ENCODE data around the gene DDX39B.
"Not testable (repeated sequence)": the region's sequence is repeated elsewhere in the genome, so short reads cannot be mapped to it uniquely, and the experiment has no call there.

The DDX39B gene

DNA sequence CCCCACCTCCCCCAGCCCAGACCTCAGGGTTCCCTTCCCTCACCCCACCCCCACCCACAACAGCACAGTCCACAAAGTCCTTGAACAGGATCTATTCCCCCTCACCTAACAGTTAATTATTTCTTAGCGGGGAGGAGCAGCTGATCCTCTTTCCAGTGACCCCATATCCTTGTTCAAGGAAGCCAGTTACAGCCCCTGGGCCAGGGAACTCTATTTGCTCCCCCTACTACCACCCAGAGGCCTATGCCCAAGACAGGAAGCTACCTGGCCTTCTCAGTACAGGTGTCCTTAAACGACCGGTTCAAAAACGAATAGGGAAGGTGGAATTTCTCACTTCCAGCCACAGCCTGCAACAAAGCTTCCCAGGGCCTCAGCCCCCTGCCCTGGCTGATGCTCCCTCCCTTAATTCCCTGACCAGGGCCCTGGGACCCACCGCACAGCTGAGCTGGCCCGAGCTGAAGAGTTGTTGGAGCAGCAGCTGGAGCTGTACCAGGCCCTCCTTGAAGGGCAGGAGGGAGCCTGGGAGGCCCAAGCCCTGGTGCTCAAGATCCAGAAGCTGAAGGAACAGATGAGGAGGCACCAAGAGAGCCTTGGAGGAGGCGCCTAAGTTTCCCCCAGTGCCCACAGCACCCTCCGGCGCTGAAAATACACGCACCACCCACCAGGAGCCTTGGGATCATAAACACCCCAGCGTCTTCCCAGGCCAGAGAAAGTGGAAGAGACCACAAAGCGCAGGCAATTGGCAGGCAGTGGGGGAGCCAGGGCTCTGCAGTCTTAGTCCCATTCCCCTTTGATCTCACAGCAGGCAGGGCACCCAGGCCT, 12.3 kb downstream of the DDX39B start:
- no peak for DNase-seq (ENCODE audit: low read depth, low spot score)

DNA sequence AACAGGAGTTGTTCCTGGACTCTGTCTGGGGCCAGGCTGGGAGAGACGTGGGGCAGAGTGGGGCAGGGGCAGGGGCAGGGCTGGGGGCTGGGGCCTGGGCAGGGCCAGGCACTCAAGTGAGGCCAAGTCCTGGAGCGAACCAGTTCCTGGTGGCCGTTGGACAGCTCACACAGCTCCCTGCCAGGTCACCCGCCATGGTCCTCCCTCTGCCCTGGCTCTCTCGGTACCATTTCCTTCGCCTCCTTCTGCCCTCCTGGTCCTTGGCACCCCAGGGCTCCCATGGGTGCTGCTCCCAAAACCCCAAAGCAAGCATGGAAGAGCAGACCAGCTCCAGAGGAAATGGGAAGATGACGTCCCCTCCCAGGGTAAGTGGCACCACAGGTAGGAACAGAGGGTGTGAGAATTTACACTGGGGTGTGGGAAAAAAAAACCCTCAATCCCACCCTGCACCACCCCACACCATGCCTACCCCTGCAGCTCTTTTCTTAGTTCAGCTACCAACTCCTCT, 12.9 kb downstream of the DDX39B start, which contains the start of gene MCCD1:
TSS of gene MCCD1 (plus strand) at position 142 of the 508 bp plus-strand sequence. CDS start at position 195, 53 bp downstream.
- no peak for DNase-seq (ENCODE audit: low read depth, low spot score)

DNA sequence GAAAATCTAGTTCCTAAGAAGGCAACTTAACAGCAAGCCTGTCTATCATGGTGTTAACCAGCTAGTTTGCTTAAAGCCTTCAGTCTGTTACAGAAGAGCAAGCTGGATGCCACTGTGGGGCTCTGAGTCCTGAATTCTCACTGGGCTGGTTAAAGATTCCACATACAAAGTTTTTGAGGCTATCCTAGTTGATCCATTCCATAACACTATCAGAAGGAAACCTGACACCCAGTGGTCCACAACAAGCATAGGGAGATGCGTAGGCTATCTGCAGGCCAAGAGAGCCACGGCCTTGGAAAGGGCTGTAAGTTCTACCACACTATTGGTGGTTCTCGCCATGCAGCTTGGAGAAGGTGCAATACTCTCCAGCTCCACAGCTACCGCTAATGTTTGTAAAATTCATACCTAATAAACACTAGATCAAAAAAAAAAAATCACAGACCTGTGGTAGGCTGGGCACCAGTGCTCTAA, 13.5 kb downstream of the DDX39B start:
- DNase-seq (ENCODE audit: low read depth, low spot score) = no peak

DNA sequence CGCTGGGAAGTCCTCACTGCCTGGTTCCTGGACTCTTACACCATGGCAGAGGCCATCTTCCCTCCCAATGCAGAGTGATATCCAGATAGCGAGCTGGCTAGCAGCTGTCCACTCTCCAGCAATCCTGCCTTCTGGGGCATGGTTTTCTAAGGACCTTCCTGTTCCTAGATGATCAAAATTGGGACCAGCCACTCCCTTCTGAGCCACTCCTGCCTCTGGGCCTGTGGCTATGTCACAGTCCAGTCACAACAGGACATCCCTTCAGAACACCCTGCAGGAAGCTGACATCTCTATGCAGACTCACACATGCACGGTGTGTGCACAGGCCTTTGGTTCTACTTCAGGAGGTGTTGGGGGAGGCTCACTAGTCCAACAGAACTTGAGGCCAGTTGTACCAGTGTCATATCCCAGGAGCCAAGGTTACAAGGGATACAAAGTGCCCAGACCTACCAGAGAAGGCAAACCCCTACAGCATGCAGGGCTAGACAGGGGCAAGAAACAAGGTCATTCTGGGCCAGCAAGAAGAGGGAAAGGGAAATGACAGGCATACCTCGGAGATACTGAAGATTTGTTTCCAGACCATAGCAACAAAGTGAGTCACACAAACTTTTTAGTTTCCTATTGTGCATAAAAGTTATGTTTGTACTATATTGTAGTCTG, 15.7 kb downstream of the DDX39B start:
- DNase-seq (ENCODE audit: low read depth, low spot score) = no peak

DNA sequence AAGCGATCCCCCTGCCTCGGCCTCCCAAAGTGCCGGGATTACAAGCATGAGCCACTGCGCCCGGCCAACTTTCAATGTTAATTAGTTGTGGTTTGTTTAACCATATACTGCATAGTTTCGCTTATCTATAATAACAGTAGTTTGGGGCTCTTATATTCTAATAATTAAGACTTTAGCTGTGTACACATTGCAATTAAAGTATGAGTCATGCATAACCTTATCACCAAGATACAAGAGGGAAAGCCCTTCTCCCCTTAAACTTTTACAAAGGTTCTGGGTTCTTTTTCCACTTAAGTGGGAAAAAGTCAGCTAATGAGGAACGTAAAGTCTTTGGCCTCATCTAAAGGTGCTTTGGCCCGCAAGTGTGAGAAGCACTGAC, 16.3 kb downstream of the DDX39B start:
- DNase-seq (ENCODE audit: low read depth, low spot score) = no peak

DNA sequence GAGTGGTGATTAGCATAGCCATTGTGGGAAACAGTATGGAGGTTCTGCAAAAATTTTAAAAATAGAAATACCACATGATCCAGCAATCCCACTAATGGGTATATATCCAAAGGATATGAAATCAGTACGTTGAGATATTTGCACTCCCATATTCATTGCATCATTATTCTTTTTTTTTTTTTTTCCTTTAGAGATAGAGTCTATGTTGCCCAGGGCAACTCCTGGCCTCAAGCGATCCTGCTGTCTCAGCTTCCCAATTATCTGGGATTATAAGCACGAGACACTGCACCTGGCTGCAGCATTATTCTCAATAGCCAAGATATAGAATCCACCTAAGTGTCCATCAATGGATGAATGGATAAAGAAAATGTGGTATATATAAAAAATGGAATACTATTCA, 20.0 kb downstream of the DDX39B start:
- no peak for DNase-seq (ENCODE audit: low read depth, low spot score)

DNA sequence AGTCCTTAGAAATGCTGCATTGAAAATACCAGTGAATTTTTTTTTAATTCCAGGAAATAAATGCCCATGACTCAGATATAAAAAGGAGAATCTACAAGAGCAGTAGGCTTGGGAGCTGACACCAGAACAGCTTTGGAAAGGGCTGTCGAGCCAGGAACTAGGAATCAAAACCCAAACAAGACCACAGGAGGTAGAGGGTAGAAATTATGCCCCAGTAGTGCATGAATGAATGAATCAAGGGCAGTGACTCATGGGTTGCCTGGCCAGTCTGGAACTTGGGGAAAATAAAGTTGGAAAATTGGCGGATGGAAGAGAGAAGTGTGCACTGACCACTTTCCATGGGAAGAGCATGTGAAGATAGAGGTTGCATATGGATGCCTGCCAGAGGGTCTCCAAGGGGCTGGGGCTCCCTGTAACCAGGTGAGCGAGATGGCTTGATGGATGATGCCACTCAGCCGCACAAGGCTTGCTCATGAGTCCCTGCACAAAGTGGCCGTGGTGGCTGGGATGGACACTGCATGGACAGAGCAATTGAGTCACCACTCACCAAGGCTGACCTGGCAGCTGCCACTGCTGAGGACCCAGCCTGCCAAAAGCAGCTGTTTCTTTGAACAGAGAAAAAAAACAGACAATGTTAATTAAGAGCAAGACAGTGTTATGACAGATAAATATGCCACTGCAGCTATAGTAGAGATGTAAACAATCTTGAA, 28.2 kb downstream of the DDX39B start:
- no peak for DNase-seq (ENCODE audit: low read depth, low spot score)

DNA sequence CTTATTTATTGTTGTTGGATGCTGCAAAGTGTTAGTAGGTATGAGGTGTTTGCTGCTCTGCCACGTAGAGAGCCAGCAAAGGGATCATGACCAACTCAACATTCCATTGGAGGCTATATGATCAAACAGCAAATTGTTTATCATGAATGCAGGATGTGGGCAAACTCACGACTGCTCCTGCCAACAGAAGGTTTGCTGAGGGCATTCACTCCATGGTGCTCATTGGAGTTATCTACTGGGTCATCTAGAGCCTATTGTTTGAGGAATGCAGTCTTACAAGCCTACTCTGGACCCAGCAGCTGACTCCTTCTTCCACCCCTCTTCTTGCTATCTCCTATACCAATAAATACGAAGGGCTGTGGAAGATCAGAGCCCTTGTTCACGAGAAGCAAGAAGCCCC, 31.8 kb downstream of the DDX39B start:
- no peak for DNase-seq (ENCODE audit: low read depth, low spot score)

DNA sequence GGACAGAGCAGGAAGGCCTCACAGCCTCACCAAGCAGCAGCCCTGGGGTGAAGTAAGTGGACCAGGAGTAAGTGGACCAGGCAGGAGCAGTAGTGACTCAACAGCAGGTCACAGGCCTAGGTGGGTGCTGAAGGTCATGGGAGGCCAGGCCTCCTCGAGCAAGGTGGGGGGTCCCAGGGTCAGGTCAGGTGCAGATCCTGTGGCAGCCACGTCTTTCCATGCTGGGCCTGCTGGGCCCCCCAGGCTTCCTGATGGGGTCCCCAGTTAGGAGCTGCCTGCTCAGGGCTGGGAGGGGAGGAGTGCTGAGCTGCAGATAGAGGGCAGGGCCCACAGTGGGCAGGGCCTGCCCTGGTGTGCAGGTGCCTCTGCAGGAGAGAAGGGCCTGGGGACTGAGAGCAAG, 32.8 kb downstream of the DDX39B start:
- not testable (repeated sequence) for DNase-seq (ENCODE audit: low read depth, low spot score)

DNA sequence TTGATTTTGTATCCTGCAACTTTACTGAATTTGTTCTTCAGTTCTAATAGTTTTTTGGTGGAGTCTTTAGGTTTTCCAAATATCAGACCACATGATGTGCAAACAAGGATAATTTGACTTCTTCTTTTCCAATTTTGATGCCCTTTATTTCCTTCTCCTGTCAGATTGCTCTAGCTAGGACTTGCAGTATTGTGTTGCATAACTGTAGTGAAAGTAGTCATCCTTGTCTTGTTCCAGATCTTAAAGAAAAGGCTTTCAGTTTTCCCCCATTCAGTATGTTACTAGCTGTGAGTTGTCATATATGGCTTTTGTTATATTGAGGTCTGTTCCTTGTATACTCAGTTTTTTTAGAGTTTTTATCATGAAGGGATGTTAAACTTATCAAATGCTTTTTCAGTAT, 39.2 kb downstream of the DDX39B start:
- no peak for DNase-seq (ENCODE audit: low read depth, low spot score)

DNA sequence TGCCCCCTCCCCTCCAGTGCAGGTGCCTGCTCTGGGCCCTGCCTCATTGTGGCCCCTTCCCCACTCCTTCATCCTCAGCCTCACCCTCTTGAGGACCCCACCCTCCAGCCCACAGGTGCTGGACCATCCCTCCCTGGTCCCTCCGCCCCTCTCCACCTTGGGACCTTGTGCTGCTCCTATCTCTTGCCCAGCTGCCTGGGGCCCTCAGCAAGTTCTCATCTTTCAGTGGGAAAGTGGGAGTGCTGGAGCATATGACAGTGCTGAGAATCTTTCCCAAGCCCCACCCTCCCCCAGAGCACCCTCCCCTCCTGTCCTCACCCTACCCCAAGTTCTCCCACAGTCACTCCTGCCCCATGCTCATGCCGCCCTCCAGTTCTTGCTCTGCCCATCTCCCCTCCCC, 42.2 kb downstream of the DDX39B start:
- not testable (repeated sequence) for DNase-seq (ENCODE audit: low read depth, low spot score)

DNA sequence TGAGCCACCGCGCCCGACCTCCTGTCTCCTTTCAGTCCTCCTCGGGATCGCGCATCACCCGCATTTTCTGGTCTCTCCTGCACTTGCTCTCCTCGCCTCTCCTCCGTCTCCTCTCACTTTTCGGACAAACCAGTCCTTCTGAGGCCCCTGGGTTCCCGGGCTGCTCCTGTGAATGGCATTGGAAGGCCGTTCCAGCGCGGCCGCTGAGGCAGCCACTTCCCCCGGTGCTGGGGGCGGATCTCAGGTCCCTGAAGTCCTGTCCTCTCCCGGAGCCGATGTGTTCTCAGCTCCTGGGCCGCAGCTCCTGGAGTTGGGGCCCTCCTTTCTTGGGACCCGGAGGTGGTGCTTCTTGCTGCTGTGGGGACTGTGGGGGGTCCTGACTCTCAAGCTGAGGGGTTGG, 43.1 kb downstream of the DDX39B start:
- no peak for DNase-seq (ENCODE audit: low read depth, low spot score)

DNA sequence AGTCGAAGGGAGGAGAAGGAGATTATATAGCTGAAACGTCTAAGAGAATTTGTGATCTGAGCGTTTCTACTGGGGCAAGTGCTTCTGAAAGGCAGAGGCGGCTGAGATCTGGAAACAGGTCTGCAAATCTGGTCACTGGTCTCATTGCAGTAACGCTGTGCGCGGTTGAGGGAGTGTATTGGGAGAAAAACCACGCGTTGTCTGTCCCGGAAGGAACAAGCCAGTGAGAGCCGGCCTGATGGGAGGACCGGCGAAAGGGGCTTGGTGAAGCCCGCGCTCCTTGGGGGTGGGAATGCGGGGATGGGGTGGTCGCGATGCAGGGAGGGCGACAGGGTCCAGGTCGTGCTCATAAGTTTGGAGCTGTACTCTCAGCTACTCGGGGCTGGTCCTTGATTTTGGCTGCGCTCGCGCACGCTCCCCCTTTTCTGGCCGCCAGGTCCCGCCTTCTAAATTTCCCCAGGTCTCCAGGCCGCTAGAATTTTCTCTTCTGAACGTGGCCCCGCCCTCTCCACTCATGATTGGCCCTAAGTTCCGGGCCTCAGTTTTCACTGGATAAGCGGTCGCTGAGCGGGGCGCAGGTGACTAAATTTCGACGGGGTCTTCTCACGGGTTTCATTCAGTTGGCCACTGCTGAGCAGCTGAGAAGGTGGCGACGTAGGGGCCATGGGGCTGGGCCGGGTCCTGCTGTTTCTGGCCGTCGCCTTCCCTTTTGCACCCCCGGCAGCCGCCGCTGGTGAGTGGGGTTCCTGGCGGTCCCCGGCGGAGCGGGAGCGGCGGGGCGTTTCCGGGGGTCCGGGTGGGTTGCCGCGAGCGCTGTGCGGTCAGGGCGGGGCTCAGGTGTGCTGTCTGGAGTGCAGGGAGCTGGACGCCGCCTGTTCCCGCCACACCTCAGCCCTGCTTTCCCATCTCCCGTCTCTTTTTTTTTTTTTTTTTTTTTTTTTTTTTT, 44.0 kb downstream of the DDX39B start, which contains the start of gene MICB:
TSS of gene MICB (plus strand) at position 615 of the 946 bp plus-strand sequence. CDS start at position 664, 49 bp downstream.
- DNase-seq (ENCODE audit: low read depth, low spot score) = peak; percentile 89

DNA sequence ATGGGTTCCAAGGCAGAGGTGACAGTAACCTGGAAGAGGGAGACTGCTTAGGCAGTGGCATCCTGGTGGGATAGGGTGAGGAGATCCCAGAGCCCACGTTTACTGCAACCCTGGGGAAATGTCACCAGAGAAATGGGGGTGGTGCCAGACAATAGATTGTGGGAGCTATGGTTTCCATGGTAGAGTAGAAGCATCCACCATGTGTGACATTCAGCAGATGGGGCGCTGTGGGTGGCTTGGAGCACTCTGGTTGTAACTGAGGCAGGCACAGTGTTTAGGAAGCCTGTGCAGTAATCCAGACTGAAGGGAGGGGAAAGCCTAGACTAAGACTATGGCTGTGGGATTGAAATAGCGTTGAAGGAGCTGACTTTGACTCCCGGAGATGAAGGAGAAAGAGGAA, 45.0 kb downstream of the DDX39B start:
- not testable (repeated sequence) for DNase-seq (ENCODE audit: low read depth, low spot score)

DNA sequence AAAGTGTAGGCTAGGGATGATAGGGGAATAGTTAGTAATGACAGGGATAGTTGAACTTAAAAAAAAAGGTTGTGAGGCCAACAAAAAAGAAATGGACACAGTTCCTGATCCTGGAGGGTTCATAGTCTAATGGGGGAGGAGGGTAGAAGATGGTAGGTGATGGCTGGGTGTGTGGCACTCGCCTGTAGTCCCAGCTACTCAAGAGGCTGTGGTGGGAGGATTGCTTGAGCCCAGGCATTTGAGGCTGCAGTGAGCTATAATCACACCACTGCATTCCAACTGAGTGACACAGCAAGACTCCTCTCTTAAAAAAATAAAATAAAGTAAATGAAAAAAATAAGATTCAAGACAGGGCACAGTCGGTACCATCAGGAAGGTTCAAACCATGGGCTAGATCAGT, 46.2 kb downstream of the DDX39B start:
- no peak for DNase-seq (ENCODE audit: low read depth, low spot score)

DNA sequence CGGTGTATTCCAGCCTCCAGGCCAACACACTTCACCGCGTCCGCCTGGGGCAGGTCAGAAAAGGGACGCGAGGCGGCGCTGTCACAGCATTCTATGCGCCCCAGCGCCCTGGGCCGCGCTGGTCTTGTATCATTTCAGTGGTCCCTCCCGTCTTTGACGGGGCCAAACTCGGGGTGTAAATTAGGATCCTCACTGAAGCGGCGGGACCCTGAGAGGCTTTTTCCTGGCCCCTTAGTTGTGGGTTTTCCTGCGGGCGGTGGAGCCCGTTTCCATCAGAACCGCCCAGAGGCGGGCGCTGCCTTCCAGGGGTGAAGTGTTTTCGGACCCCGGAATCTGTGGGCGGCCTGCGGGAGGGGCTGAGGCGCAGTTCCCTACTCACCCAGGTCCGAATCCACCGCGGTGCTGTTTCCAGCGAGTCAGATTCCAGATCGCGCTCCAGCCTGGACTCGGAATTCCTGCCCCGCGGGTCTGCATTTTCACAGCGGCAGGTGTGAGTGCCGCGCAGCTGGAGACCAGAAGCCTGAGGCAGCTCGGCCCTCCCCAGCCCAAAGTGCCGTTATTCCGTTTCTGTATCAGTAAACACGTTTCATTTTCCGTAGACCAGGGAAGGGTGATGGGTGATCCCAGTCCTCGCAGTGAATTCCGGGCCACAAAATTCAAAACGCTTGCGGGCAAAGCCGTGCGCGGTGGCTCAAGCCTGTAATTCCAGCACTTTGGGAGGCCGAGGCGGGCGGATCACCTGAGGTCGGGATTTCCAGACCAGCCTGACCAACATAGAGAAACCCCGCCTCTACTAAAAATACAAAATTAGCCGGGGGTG, 47.7 kb downstream of the DDX39B start:
- no peak for DNase-seq (ENCODE audit: low read depth, low spot score)

DNA sequence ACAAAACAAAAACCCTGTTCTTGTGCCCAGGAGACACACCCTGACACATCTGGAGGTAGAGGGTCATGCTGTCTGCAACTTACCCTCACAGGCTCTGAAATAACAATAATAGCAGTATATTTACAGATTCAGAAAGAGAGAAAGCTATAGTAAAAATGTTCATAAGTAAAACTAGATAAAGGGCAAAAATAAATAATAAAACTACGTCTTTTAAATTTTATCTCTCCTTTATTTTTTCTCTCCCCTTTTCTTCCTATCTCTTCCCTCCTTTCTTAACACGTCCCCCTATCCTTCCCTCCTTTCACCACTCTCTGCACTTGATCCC, 48.3 kb downstream of the DDX39B start:
- not testable (repeated sequence) for DNase-seq (ENCODE audit: low read depth, low spot score)

DNA sequence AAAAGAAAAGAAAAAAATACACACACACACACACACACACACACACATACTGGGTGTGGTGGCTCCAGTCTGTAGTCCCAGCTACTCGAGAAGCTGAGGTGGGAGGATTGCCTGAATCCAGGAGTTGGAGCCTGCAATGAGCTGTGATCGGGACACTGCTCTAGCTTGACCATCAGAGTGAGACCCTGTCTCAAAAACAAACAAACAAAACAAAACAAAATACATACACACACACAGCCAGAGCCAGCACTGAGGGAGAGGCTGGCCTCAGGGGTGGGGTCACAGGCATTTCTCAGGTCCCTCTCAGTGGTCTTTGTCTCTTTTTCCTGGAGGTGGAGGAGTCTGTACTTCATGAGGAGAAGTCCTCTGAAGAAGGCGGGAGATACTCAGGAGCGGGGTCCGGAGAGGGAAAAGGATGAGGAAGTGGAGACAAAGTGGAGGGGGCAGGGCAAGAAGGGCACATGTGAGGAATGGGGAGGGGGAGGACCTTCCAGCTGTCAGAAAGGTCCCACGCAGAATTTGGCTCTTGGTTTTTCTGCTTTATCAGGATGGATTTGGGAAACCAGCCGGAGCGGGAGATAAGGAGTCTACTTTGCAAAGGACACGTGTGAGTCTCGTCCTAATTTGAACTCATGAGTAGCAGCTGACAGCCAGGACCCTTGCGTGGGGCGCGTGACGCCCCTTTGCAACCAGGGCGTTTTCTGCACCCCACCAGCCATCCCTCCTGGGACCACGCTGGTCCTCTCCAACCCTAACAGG, 51.5 kb downstream of the DDX39B start:
- no peak for DNase-seq (ENCODE audit: low read depth, low spot score)

DNA sequence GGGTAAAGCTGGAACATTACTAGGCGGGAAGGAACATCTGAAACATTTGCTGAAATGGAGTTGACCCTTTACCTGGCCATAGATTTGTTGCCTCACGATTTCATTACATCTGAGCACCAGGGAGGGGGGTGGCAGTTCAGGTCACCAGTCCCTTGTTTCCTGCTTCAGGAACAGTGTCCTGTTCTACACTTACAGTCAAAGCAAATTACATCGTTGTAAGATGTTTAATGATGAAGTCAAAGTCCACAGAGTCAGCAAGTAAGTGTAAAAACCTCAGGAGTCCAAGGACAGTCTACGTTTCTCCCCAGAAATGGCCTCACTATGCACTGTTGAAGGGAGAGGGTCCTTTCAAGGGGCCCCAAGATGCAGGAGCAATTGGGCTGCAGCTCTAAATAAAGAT, 52.7 kb downstream of the DDX39B start:
- no peak for DNase-seq (ENCODE audit: low read depth, low spot score)

Measured in iPS DF 19.7 (cell line).